H1 (cell line): ENCODE measurements around the gene DOCK8. TPM values are rescaled to one million over a fixed set of nuclear protein-coding genes. Genes with fewer than 3 reads are reported as not detected.

Experiments
- CTCF ChIA-PET: fragments of 300-600 bp; sonication (Branson Sonifier 250); formaldehyde crosslinking; loops from one replicate; lab custom pipeline; 2021; ENCODE audit not compliant: partially characterized antibody; lab: Charles Lee
- POLR2A ChIA-PET: fragments of 300-600 bp; sonication (Branson Sonifier 250); formaldehyde crosslinking; loops from one replicate; lab custom pipeline; 2021; ENCODE audit warnings: inconsistent platforms; ENCODE audit not compliant: partially characterized antibody; lab: Charles Lee
- DNase-seq, 2 experiments: peaks; one replicate each; pipeline versions ENCODE4 v3.0.0 to v3.0.0-alpha.2; 2010 to 2022; ENCODE audit warnings: low spot score in 2 of 2, low read depth in 1 of 2, mixed read lengths in 1 of 2
- FAIRE-seq: peaks from 2 replicates; lab custom pipeline; 2011; peaks lifted over from hg19 to GRCh38; lab: Jason Lieb, UNC
- H2AFZ ChIP-seq: 2 replicates; pipeline ENCODE4 v1.8.1; 2012; ENCODE audit warnings: low read length, inconsistent platforms
- H2AK5ac ChIP-seq: 2 replicates; pipeline ENCODE4 v1.6.1; 2013; ENCODE audit warnings: low read depth, low read length
- H2BK120ac ChIP-seq: replicated peaks from 2 replicates; pipeline ENCODE3; 2013; ENCODE audit warnings: low read depth, low read length, inconsistent platforms
- H2BK12ac ChIP-seq: 2 replicates; pipeline ENCODE4 v1.6.1; 2013; ENCODE audit warnings: low read depth, low read length
- H2BK15ac ChIP-seq: 2 replicates; pipeline ENCODE4 v1.6.1; 2013; ENCODE audit warnings: low read length
- H2BK20ac ChIP-seq: 2 replicates; pipeline ENCODE4 v1.6.1; 2013; ENCODE audit warnings: low read length
- H2BK5ac ChIP-seq: 2 replicates; pipeline ENCODE4 v1.6.1; 2013; ENCODE audit warnings: low read depth, low read length
- H3K14ac ChIP-seq: 2 replicates; pipeline ENCODE4 v1.6.1; 2013; ENCODE audit warnings: inconsistent platforms; ENCODE audit not compliant: insufficient read length
- H3K18ac ChIP-seq: 2 replicates; pipeline ENCODE4 v1.6.1; 2013; ENCODE audit warnings: low read length; ENCODE audit errors: extremely low read depth
- H3K23ac ChIP-seq: 2 replicates; pipeline ENCODE4 v1.6.1; 2013; ENCODE audit warnings: inconsistent platforms; ENCODE audit not compliant: insufficient read length
- H3K23me2 ChIP-seq: 2 replicates; pipeline ENCODE4 v1.6.1; 2013; ENCODE audit warnings: low read depth, low read length
- H3K27ac ChIP-seq: 2 replicates; pipeline ENCODE4 v1.6.1; 2011; ENCODE audit warnings: low read depth, low read length, inconsistent platforms
- H3K27me3 ChIP-seq, 4 experiments: replicated peaks in 1 of 4; 1 replicate in 1 of 4; 2 replicates in 3 of 4; pipeline versions ENCODE4 v1.6.1 to v1.8.1; 2011 to 2013; ENCODE audit warnings: low read length in 3 of 4, mild to moderate bottlenecking in 3 of 4, inconsistent platforms in 2 of 4, mixed read lengths in 2 of 4, moderate library complexity in 1 of 4; ENCODE audit not compliant: control insufficient read depth in 3 of 4, insufficient read depth in 3 of 4; ENCODE audit errors: extremely low read depth in 1 of 4
- H3K36me3 ChIP-seq, 4 experiments: 2 replicates each; pipeline versions ENCODE4 v1.6.1 to v1.8.1; 2011 to 2013; ENCODE audit warnings: mild to moderate bottlenecking in 4 of 4, low read length in 3 of 4, moderate library complexity in 2 of 4, control low read depth in 1 of 4, inconsistent platforms in 1 of 4; ENCODE audit not compliant: insufficient read depth in 4 of 4, control insufficient read depth in 2 of 4
- H3K4ac ChIP-seq: replicated peaks from 2 replicates; pipeline ENCODE3; 2013; ENCODE audit warnings: low read length, low read depth, mixed read lengths, inconsistent platforms; ENCODE audit not compliant: insufficient read length
- H3K4me1 ChIP-seq, 4 experiments: replicated peaks in 1 of 4; 1 replicate in 1 of 4; 2 replicates in 3 of 4; pipeline versions ENCODE4 v1.6.1 to v1.8.1; 2011 to 2013; ENCODE audit warnings: low read length in 3 of 4, inconsistent platforms in 2 of 4, mixed read lengths in 1 of 4; ENCODE audit not compliant: insufficient read depth in 4 of 4, control insufficient read depth in 3 of 4
- H3K4me2 ChIP-seq, 2 experiments: 2 replicates each; pipeline versions ENCODE4 v1.6.1 to v1.8.1; 2011 to 2013; ENCODE audit warnings: low read depth in 2 of 2, low read length in 2 of 2, control low read depth in 1 of 2, inconsistent platforms in 1 of 2, mild to moderate bottlenecking in 1 of 2; ENCODE audit not compliant: insufficient read depth in 1 of 2
- H3K4me3 ChIP-seq, 4 experiments: fragments of 200-600, 300-600 bp in 1 of 4; sonication (generic), shearing (Covaris generic), sonication (Bioruptor Twin) in 1 of 4; 2 replicates each; pipeline versions ENCODE4 v1.5.1 to v1.8.1; 2011 to 2016; ENCODE audit warnings: low read length in 4 of 4, low read depth in 3 of 4, control low read depth in 2 of 4, inconsistent platforms in 2 of 4, mild to moderate bottlenecking in 2 of 4, mixed read lengths in 1 of 4, moderate library complexity in 1 of 4; ENCODE audit not compliant: insufficient read depth in 2 of 4; ENCODE audit errors: extremely low read depth in 1 of 4
- H3K56ac ChIP-seq: replicated peaks from 2 replicates; pipeline ENCODE3; 2013; ENCODE audit warnings: low read depth, mild to moderate bottlenecking, mixed read lengths, low read length, inconsistent platforms; ENCODE audit not compliant: insufficient read length
- H3K79me1 ChIP-seq: 2 replicates; pipeline ENCODE4 v1.6.1; 2013; ENCODE audit warnings: low read depth, low read length, control low read depth
- H3K79me2 ChIP-seq, 2 experiments: 2 replicates each; pipeline versions ENCODE4 v1.6.1 to v1.8.1; 2012 to 2013; ENCODE audit warnings: low read length in 2 of 2, mild to moderate bottlenecking in 2 of 2, inconsistent platforms in 1 of 2; ENCODE audit not compliant: insufficient read depth in 2 of 2, control insufficient read depth in 1 of 2
- H3K9ac ChIP-seq, 4 experiments: replicated peaks in 1 of 4; 1 replicate in 1 of 4; 2 replicates in 3 of 4; pipeline versions ENCODE4 v1.6.1 to v1.8.1; 2011 to 2013; ENCODE audit warnings: low read depth in 3 of 4, low read length in 3 of 4, control low read depth in 2 of 4, mild to moderate bottlenecking in 2 of 4, moderate library complexity in 2 of 4, inconsistent platforms in 1 of 4; ENCODE audit errors: extremely low read depth in 1 of 4
- H3K9me3 ChIP-seq, 2 experiments: 2 replicates each; pipeline versions ENCODE4 v1.6.1 to v1.8.1; 2012 to 2013; ENCODE audit warnings: mild to moderate bottlenecking in 2 of 2, moderate library complexity in 2 of 2, control low read depth in 1 of 2, inconsistent platforms in 1 of 2, low read depth in 1 of 2, low read length in 1 of 2, mixed read lengths in 1 of 2; ENCODE audit not compliant: insufficient read depth in 2 of 2
- H4K20me1 ChIP-seq, 2 experiments: replicated peaks in 1 of 2; 2 replicates each; pipeline versions ENCODE3 to v1.8.1; 2011 to 2013; ENCODE audit warnings: inconsistent platforms in 2 of 2, low read length in 2 of 2, mild to moderate bottlenecking in 1 of 2; ENCODE audit not compliant: insufficient read depth in 2 of 2, control insufficient read depth in 1 of 2
- H4K5ac ChIP-seq: 2 replicates; pipeline ENCODE4 v1.6.1; 2013; ENCODE audit warnings: low read length, low read depth, mixed read lengths, inconsistent platforms; ENCODE audit not compliant: insufficient read length
- H4K8ac ChIP-seq: 2 replicates; pipeline ENCODE4 v1.8.0; 2013; ENCODE audit warnings: mild to moderate bottlenecking, moderate library complexity, low read length, inconsistent platforms; ENCODE audit not compliant: insufficient read depth; ENCODE audit errors: extremely low read depth
- H4K91ac ChIP-seq: replicated peaks from 2 replicates; pipeline ENCODE3; 2013; ENCODE audit warnings: low read length, mixed read lengths, inconsistent platforms; ENCODE audit not compliant: insufficient read length
- GABPA ChIP-seq: IDR thresholded peaks from 2 replicates; pipeline ENCODE4 v1.6.1; 2011; ENCODE audit warnings: mild to moderate bottlenecking, low read length, moderate library complexity, borderline replicate concordance; ENCODE audit not compliant: insufficient read depth
- RAD21 ChIP-seq, 2 experiments: IDR thresholded peaks in 1 of 2; conservative IDR thresholded peaks in 1 of 2; 2 replicates each; pipeline ENCODE4 v1.6.1; 2011; ENCODE audit warnings: low read depth in 2 of 2, low read length in 2 of 2, improper control_type of control experiment in 1 of 2, inconsistent platforms in 1 of 2, mild to moderate bottlenecking in 1 of 2, moderate library complexity in 1 of 2
- WGBS, 2 experiments: shearing (Covaris generic) in 1 of 2; methylation state at CpG; one replicate each; pipeline versions ENCODE4 v1.1.6 to v1.1.7; 2013 to 2015; ENCODE audit warnings: low lambda C conversion rate in 2 of 2, mixed read lengths in 2 of 2, inconsistent platforms in 1 of 2, low coverage in 1 of 2, missing lambda C conversion rate in 1 of 2; ENCODE audit not compliant: insufficient replicate concordance in 2 of 2, insufficient coverage in 1 of 2, insufficient read length in 1 of 2; ENCODE audit errors: extremely low coverage in 1 of 2, missing lambda C conversion rate in 1 of 2; 5-methylcytosine and 5-hydroxymethylcytosine counted together
- polyA plus RNA-seq, 7 experiments: library from polyadenylated mRNA; depleted of rRNA in 3 of 7; stranded (reverse) in 5 of 7; unstranded in 2 of 7; fragments of >200 nt in 5 of 7; fragments of 200-250 nt in 2 of 7; gene quantifications; 1 replicate in 5 of 7; 2 replicates in 1 of 7; 4 replicates in 1 of 7; pipeline versions ENCODE4 v1.2.1 to v1.2.3, GENCODE V29; 2011 to 2013; ENCODE audit warnings: missing spikeins in 2 of 7, mixed read lengths in 2 of 7
- total RNA-seq: library from RNA; stranded (reverse); fragmentation: NEBNext Ultra II Directional; extraction: Animal tissue kit (Norgen Biotek cat#: 25700); gene quantifications from 2 replicates; pipeline ENCODE4 v1.2.1, GENCODE V29; 2021
- TF ChIP-seq, protein P1 (sequence below), 3 experiments: IDR thresholded peaks; 1 replicate in 2 of 3; 2 replicates in 1 of 3; pipeline versions ENCODE4 v1.5.1 to v1.6.1; 2011; ENCODE audit warnings: low read length in 3 of 3, mild to moderate bottlenecking in 3 of 3, inconsistent platforms in 2 of 3, low read depth in 1 of 3, moderate library complexity in 1 of 3; ENCODE audit not compliant: insufficient read depth in 1 of 3; ENCODE audit errors: control extremely low read depth in 1 of 3

Gene DOCK8
- total and polyA plus RNA-seq, 2 of the 8 experiments (the other 6 are each of a cell fraction or from before 2014, with no cell fraction given) = 0.57 to 2.0 TPM

DNA sequence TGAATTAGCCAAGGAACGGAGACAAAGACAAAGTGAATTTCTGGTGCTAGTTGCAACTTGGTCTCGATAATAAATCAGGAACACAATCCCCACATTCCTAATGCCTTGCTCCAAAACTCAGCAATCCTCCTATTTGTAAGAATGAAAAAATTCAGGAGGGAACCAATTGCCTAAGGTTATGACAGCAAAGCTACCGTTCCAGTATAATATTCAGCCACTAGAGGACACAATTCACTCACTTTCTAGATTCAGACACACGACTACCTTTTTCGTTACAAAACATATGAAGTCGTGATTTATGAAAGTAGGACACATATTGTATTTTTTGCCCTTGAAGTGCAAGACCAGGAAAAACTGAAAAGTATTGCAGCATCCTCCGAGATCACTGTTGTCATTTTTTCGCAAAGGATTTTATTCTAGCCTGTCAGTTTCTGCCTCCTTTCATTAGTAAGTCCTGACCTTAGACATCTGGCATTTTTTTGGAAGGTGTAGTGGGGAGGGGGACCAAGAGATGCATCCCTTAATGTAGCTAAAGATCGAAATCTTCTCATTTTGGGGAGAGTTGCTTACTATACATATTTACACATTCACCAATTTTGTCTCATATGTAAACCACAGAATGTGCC, 133.1 kb downstream of the DOCK8 start:
- no peaks in the 10 kb centered on the region for H3K23me2 ChIP-seq
- no peak overlapping the region for H2BK20ac ChIP-seq
- FAIRE-seq = peak; percentile 7
- no peaks in the 10 kb centered on the region for H3K79me1 ChIP-seq
- no peaks in the 10 kb centered on the region for H3K27me3 ChIP-seq
- no peak overlapping the region for H3K56ac ChIP-seq
- TF ChIP-seq, protein P1, sequence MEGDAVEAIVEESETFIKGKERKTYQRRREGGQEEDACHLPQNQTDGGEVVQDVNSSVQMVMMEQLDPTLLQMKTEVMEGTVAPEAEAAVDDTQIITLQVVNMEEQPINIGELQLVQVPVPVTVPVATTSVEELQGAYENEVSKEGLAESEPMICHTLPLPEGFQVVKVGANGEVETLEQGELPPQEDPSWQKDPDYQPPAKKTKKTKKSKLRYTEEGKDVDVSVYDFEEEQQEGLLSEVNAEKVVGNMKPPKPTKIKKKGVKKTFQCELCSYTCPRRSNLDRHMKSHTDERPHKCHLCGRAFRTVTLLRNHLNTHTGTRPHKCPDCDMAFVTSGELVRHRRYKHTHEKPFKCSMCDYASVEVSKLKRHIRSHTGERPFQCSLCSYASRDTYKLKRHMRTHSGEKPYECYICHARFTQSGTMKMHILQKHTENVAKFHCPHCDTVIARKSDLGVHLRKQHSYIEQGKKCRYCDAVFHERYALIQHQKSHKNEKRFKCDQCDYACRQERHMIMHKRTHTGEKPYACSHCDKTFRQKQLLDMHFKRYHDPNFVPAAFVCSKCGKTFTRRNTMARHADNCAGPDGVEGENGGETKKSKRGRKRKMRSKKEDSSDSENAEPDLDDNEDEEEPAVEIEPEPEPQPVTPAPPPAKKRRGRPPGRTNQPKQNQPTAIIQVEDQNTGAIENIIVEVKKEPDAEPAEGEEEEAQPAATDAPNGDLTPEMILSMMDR (IDR thresholded peaks at IDR 0.05; ENCODE audit: control extremely low read depth in 1 of 3, insufficient read depth in 1 of 3, low read depth in 1 of 3, low read length in 3 of 3) = peak in 2 of 3 experiments; percentile 48 to 76; a peak in 3 of 4 replicates
- peak; percentile 85 for TF ChIP-seq RAD21 (IDR thresholded peaks at IDR 0.05 in 1 of 2, conservative IDR thresholded peaks at IDR 0.05 in 1 of 2; ENCODE audit: low read depth in 2 of 2, low read length in 2 of 2)
- TF ChIP-seq GABPA = no peak
- H3K4me2 ChIP-seq = no peak overlapping the region
- no peak overlapping the region for H2AK5ac ChIP-seq
- H3K9me3 ChIP-seq = no peaks in the 10 kb centered on the region
- no peak overlapping the region for H3K4ac ChIP-seq
- no peaks in the 10 kb centered on the region for H4K20me1 ChIP-seq
- no peak overlapping the region for H3K27ac ChIP-seq
- no peak for DNase-seq
- no peak overlapping the region for H3K9ac ChIP-seq
- no peak overlapping the region for H3K18ac ChIP-seq
- no peak overlapping the region for H3K4me3 ChIP-seq
- CTCF ChIA-PET = interaction anchor here (0.7 to 3.5 kb wide), 21 partner anchors 9 to 583 kb away, joined by 3 to 20 read pairs (median 4); no protein-coding TSS in a partner anchor
- no peak overlapping the region for H3K23ac ChIP-seq
- no peak overlapping the region for H2BK12ac ChIP-seq
- H3K36me3 ChIP-seq = no peaks in the 10 kb centered on the region
- H2BK5ac ChIP-seq = no peak overlapping the region
- H4K8ac ChIP-seq = no peak overlapping the region
- H4K91ac ChIP-seq = no peak overlapping the region
- 60% methylated on average over 9 of the region's 9 CpGs; no CpG with 5 or more reads in 1 of the 2 experiments for WGBS, 2 experiments
- H3K79me2 ChIP-seq = no peaks in the 10 kb centered on the region
- H2AFZ ChIP-seq = no peak overlapping the region
- no peak overlapping the region for H2BK120ac ChIP-seq
- no peak overlapping the region for H2BK15ac ChIP-seq
- H4K5ac ChIP-seq = no peak overlapping the region
- H3K14ac ChIP-seq = no peak overlapping the region
- no peaks in the 10 kb centered on the region for H3K4me1 ChIP-seq
- POLR2A ChIA-PET = no interaction called here
